Upper lobe of left lung (tissue), 4 donors: ENCODE data around the gene GADL1.

Experiments
- CTCF ChIP-seq, 6 experiments: fragments of 450-650 bp in 4 of 6; fragments of 200-600 bp in 2 of 6; sonication (generic) in 2 of 6; IDR thresholded peaks; one replicate each; pipeline ENCODE4 v1.5.1; 2016 to 2019; ENCODE audit warnings: antibody characterized with exemption in 6 of 6
- EP300 ChIP-seq, 4 donors: sonication (generic); formaldehyde crosslinking; IDR thresholded peaks; one replicate each; pipeline ENCODE4 v1.5.1; 2017; ENCODE audit warnings: antibody characterized with exemption in 4 of 4, control low read depth in 2 of 4
- POLR2A ChIP-seq, 4 donors: fragments of 450-650 bp; IDR thresholded peaks; one replicate each; pipeline ENCODE4 v1.5.1; 2016 to 2017; ENCODE audit warnings: antibody characterized with exemption in 4 of 4, mild to moderate bottlenecking in 2 of 4
- POLR2AphosphoS5 ChIP-seq, 2 donors: sonication (generic); formaldehyde crosslinking; IDR thresholded peaks; one replicate each; pipeline ENCODE4 v1.5.1; 2017; ENCODE audit warnings: antibody characterized with exemption in 2 of 2

GRCh38 chr3:30738605-30739004 is 155.9 kb downstream of the GADL1 start:
- TF ChIP-seq CTCF (IDR thresholded peaks at IDR 0.05) (no peak), EP300 (IDR thresholded peaks at IDR 0.05) (no peak), POLR2A (IDR thresholded peaks at IDR 0.05) (no peak), POLR2AphosphoS5 (IDR thresholded peaks at IDR 0.05) (no peak)
